Retina (tissue), 1 donor: ENCODE measurements around the gene TCF15.

Source experiments
- DNase-seq: peaks from one replicate; pipeline ENCODE4 v3.0.0-alpha.2; 2016

The TCF15 gene

GRCh38 chr20:575230-575629 lies 34.9 kb downstream of the TCF15 start:
- DNase-seq, result no peak

- peak; percentile 31 for DNase-seq
Observed at GRCh38 chr20:574297-574942, 35.7 kb downstream of the TCF15 start.

GRCh38 chr20:573414-574296 lies 36.5 kb downstream of the TCF15 start:
- DNase-seq, result no peak

GRCh38 chr20:572727-573126 lies 37.4 kb downstream of the TCF15 start:
- no peak for DNase-seq

- peak; percentile 49 for DNase-seq
Observed at GRCh38 chr20:571754-572441, 38.2 kb downstream of the TCF15 start.

- peak; percentile 22 for DNase-seq
Observed at GRCh38 chr20:568673-569415, 41.3 kb downstream of the TCF15 start.

GRCh38 chr20:568097-568652 lies 41.9 kb downstream of the TCF15 start:
- DNase-seq, result no peak

- no peak for DNase-seq
Observed at GRCh38 chr20:564192-564591, 45.9 kb downstream of the TCF15 start.

- DNase-seq, result no peak
Observed at GRCh38 chr20:563187-563586, 46.9 kb downstream of the TCF15 start.

- no peak for DNase-seq
Observed at GRCh38 chr20:562232-562897, 47.7 kb downstream of the TCF15 start.

GRCh38 chr20:561437-562231 lies 48.5 kb downstream of the TCF15 start:
- DNase-seq, result peak; percentile 77

GRCh38 chr20:560680-561079 lies 49.4 kb downstream of the TCF15 start:
- DNase-seq, result no peak

- no peak for DNase-seq
Observed at GRCh38 chr20:558117-558516, 52.0 kb downstream of the TCF15 start.

- no peak for DNase-seq
Observed at GRCh38 chr20:556984-557383, 53.1 kb downstream of the TCF15 start.

- no peak for DNase-seq
Observed at GRCh38 chr20:555976-556385, 54.1 kb downstream of the TCF15 start.
